ENCODE data around the gene MSH4.
"Not testable (repeated sequence)": the region's sequence is repeated elsewhere in the genome, so short reads cannot be mapped to it uniquely, and the experiment has no call there.

The MSH4 gene

DNA sequence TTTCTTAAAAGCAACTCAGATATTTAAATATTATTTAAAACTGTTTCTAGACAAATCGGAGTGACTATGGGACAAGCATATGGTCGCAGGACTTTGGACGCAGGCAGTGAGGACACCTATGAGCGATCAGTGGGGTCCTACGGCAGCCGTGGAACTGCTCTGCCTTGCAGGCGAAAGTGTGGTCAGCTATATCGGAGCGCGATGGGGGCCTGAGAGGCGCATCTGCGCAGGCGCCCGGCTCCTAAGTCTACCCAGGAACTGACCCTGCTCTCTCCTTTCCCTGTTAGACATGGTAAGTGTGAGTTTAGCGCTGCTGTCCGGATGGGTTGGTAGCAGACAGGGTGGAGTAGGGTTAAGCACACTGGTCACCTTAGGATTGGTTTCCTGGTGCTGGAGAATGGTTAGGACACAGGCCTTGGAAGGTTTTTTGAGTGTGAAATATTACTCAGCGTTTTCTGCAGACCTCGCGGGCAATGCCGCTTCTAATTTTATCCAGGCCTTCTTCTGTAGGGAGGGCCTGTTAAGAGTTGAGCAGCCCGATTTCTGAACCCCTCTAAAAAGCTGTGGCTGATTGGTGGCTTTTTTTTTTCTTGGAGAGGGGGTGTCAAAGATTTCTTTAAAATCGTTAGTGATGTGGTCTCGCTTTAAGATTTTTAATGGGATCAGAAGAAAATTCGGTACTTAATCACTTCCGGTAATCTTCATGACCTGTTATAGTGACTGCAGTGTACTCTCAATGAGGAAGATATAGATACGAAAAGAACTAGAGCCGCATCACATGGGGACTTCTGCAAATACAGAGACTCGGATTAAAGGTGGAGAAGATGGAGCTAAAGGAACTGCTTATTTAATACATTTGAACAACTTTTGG lies 10.5 kb upstream of the MSH4 start, which contains the start of gene RABGGTB:
Gene RABGGTB, plus strand, starts transcription at position 274 of the 871 bp plus-strand sequence. Its CDS starts 16 bp downstream, at position 290.
- Mint-ChIP-seq H3K4me3 (peak within 1 kb of the TSS; percentile 91), H3K4me1 (peaks cover 53% of the 10 kb centered on the region), H3K9me3 (peaks cover 2% of the 10 kb centered on the region), H3K36me3 (peaks cover 42% of the 10 kb centered on the region), H3K27me3 (peaks cover 2% of the 10 kb centered on the region), H3K27ac (peak within 1 kb of the TSS; percentile 94)
- CTCF ChIA-PET: interaction anchor here (0.6 kb wide), 2 partner anchors 17 to 33 kb away, joined by 3 to 5 read pairs; no protein-coding TSS in a partner anchor
- peak; percentile 94 for DNase-seq

DNA sequence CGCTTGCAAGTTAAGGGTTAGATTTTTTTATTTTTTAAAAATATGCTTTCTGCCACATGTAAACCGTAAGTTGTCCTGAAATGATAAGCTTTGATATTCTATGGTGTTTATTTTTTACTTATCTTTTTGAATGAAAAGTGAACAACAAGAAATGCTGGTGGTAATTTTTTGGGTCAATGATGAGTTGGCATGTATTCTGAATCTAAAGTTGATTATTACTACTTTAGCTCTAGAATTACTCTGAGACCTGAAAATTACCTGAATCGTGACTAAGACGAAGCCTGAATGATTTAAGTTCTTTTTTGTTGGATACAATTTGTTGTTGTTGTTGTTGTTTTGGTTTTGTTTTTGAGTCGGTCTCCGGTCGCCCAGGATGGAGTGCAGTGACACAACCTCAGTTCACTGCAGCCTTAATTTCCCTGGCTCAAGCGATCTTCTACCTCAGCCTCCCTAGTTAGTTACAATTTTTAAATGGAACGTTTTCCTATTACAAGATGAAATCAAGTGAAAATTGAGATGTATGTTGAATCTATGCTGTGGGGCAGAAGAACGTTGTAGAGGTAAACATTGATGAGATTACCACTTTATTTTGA lies 9.7 kb upstream of the MSH4 start:
- CTCF ChIA-PET: no interaction called here
- peak overlapping the region; percentile 91 for H3K4me3 Mint-ChIP-seq
- H3K27me3 Mint-ChIP-seq: no peaks in the 10 kb centered on the region
- H3K27ac Mint-ChIP-seq: peak overlapping the region; percentile 94
- H3K4me1 Mint-ChIP-seq: peaks cover 60% of the 10 kb centered on the region
- DNase-seq: no peak
- H3K9me3 Mint-ChIP-seq: peaks cover 2% of the 10 kb centered on the region
- peaks cover 49% of the 10 kb centered on the region for H3K36me3 Mint-ChIP-seq

DNA sequence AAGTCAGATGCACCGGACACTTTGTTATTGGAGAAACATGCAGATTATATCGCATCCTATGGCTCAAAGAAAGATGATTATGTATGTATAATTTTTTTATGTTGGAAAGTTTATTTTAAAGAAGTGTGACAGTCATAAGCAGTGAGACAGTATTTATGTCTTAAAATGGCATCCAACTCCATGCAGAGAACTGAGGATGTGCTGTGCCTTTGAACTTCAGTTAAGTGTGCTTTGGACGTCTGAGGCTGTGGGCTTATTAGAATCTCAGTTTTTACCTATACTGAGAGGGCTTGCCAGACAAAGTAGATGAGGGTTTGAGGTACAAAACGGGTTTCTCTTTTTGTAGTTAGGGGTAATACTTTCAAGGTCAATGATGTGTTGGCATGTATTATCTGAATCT lies 9.2 kb upstream of the MSH4 start:
- Mint-ChIP-seq H3K4me3 (peak overlapping the region; percentile 91), H3K36me3 (peaks cover 53% of the 10 kb centered on the region), H3K9me3 (peaks cover 2% of the 10 kb centered on the region), H3K27ac (peak overlapping the region; percentile 94), H3K27me3 (no peaks in the 10 kb centered on the region), H3K4me1 (peaks cover 62% of the 10 kb centered on the region)
- CTCF ChIA-PET: no interaction called here
- DNase-seq: no peak

DNA sequence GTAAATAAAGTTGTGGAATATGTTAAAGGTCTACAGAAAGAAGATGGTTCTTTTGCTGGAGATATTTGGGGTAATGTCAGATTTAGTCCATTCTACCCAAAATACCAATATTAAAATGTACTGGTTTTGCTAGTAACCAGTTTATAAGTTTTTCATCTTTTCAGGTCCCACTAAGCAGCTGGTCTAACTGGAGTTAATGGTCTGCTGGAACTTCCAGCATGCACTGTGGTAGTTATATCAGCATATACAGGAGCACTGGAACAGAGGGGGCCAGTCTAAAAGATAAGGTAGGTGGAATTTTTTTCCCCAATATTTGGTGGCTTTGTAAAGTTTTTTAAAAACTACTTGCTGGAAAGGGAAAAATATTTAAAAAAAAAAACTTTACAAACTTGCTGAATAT lies 6.7 kb upstream of the MSH4 start:
- H3K4me1 Mint-ChIP-seq: peaks cover 60% of the 10 kb centered on the region
- no peak overlapping the region for H3K27ac Mint-ChIP-seq
- no peak overlapping the region for H3K4me3 Mint-ChIP-seq
- peaks cover 71% of the 10 kb centered on the region for H3K36me3 Mint-ChIP-seq
- H3K9me3 Mint-ChIP-seq: no peaks in the 10 kb centered on the region
- CTCF ChIA-PET: no interaction called here
- no peaks in the 10 kb centered on the region for H3K27me3 Mint-ChIP-seq
- no peak for DNase-seq

DNA sequence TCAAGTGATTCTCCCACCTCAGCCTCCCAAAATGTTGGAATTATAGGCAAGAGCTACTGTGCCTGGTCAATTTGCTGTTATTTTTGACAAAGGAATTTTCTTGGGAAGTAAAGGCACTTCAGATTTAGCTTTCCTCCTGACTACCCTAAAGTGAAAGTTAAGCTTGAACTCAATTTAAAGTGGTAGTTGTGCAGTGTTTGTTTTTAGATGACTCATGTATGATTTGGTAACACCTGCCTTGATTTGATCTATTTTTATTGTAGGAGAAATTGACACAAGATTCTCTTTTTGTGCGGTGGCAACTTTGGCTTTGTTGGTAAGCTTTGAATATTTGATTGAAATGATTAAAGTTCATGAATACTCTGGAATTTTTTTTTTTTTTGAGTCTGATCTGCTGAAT lies 5.7 kb upstream of the MSH4 start:
- Mint-ChIP-seq H3K27ac (peak overlapping the region; percentile 61), H3K4me3 (no peak overlapping the region), H3K36me3 (peaks cover 75% of the 10 kb centered on the region), H3K9me3 (no peaks in the 10 kb centered on the region), H3K4me1 (peaks cover 54% of the 10 kb centered on the region), H3K27me3 (no peaks in the 10 kb centered on the region)
- CTCF ChIA-PET: no interaction called here
- DNase-seq: no peak

DNA sequence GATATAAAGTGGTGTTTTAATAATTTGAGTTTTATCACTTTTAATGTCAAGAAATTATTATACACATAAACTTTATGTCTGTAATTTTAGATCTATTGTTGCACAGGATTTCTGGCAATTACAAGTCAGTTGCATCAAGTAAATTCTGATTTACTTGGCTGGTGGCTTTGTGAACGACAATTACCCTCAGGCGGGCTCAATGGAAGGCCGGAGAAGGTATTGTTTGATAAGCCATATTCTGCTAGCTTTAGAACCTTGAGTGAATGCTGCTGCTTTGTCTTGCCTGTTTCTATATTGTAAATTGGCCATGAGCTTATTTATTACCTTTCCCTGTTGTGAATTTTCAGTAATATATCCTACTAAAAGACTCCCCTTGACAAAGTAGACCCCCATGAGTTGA lies 4.6 kb upstream of the MSH4 start:
- Mint-ChIP-seq H3K27me3 (no peaks in the 10 kb centered on the region), H3K4me1 (peaks cover 51% of the 10 kb centered on the region), H3K27ac (no peak overlapping the region), H3K4me3 (no peak overlapping the region), H3K36me3 (peaks cover 77% of the 10 kb centered on the region), H3K9me3 (no peaks in the 10 kb centered on the region)
- DNase-seq: no peak
- CTCF ChIA-PET: interaction anchor here (0.6 kb wide), 1 partner anchor 68 kb away, joined by 3 read pairs; no protein-coding TSS in a partner anchor

DNA sequence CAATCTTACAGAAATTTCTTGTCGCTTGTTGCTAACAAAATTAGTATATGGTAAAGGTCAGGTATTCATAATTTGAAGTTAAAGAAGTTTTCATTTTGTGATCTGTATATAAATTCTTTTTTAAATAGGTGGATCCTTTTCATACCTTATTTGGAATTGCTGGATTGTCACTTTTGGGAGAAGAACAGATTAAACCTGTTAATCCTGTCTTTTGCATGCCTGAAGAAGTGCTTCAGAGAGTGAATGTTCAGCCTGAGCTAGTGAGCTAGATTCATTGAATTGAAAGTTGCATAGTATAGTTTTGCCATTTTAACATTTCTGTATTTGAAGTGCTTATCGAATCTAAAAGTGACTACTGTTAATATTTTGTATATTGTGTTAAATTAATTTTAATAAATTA lies 2.3 kb upstream of the MSH4 start:
- Mint-ChIP-seq H3K36me3 (peaks cover 64% of the 10 kb centered on the region), H3K27me3 (no peaks in the 10 kb centered on the region), H3K9me3 (no peaks in the 10 kb centered on the region), H3K4me3 (no peak overlapping the region), H3K27ac (no peak overlapping the region), H3K4me1 (peaks cover 30% of the 10 kb centered on the region)
- CTCF ChIA-PET: no interaction called here
- DNase-seq: no peak

DNA sequence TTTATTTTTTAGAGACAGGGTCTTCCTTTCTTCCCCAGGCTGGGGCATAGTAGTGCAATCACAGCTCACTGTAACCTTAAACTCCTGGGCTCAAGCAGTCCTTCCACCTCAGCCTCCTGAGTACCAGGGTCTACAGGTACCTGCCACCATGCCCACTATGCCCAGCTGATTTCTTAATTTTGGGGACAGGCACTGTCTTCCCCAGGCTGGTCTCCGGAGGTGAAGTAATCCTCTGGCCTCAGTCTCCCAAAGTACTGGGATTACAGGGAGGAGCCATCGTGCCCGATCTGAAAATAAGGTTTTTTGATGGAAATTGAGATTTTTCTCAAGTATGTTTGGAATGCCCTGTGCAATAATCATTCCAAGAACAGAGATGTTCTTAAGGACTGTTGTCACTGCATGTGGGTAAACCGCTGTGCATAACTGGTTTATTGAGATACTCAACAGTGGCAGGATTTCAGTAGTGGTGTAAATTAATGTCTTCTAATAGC lies 934 bp upstream of the MSH4 start:
- Mint-ChIP-seq H3K4me3 (no peak overlapping the region), H3K4me1 (peaks cover 16% of the 10 kb centered on the region), H3K36me3 (peaks cover 53% of the 10 kb centered on the region), H3K27me3 (no peaks in the 10 kb centered on the region), H3K27ac (no peak overlapping the region), H3K9me3 (no peaks in the 10 kb centered on the region)
- CTCF ChIA-PET: interaction anchor here (0.6 kb wide), 1 partner anchor 26 kb away, joined by 3 read pairs; no protein-coding TSS in a partner anchor
- no peak for DNase-seq

DNA sequence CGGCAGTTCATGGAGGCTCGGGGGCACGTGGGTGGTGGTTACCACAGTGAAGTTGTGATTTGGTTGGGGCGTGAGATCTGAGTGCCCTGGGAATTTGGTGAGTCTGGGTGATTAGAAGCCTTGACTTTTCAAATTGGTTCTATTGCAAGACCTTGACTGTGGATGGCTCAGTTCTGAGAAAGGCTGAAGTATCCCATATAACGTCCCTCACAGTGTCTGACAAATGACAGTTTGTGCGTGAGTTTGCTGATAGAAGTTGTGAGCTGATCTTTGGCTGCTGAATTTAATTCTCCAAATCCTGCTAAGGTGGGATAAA lies 549 bp downstream of the MSH4 start:
- peaks cover 41% of the 10 kb centered on the region for H3K36me3 Mint-ChIP-seq
- H3K27ac Mint-ChIP-seq: no peak overlapping the region

DNA sequence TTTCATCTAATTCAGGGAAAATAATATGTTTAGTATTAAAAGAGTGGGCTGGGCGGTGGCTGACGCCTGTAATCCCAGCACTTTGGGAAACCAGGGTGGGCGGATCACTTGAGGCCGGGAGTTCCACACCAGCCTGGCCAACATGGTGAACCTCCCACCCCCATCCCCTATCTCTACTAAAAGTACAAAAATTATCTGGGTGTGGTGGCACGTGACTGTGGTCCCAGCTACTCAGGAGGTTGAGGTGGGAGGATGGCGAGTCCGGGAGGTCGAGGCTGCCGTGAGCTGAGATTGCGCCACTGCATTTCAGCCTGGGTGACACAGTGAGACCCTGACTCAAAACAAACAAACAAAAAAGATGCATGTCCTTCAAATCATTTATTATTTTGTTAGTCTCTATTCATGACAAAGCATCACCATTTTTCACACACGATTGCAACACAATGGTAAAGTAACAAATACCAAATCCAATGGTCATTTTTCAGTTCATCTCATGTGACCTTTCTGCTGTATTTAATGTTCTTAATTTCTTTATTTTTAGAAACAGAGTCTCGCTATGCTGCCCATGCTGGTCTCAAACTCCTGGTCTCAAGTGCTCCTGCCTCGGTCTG lies 1.0 kb downstream of the MSH4 start:
- DNase-seq: no peak
- no peaks in the 10 kb centered on the region for H3K27me3 Mint-ChIP-seq
- peaks cover 38% of the 10 kb centered on the region for H3K36me3 Mint-ChIP-seq
- H3K4me1 Mint-ChIP-seq: peaks cover 3% of the 10 kb centered on the region
- no peak overlapping the region for H3K27ac Mint-ChIP-seq
- no peak overlapping the region for H3K4me3 Mint-ChIP-seq
- CTCF ChIA-PET: no interaction called here
- no peaks in the 10 kb centered on the region for H3K9me3 Mint-ChIP-seq

More for the DNA sequence above, 549 bp downstream of the MSH4 start:
- CTCF ChIA-PET: no interaction called here
- DNase-seq: no peak
- H3K9me3 Mint-ChIP-seq: no peaks in the 10 kb centered on the region
- H3K4me3 Mint-ChIP-seq: no peak overlapping the region
- H3K4me1 Mint-ChIP-seq: peaks cover 4% of the 10 kb centered on the region
- no peaks in the 10 kb centered on the region for H3K27me3 Mint-ChIP-seq

DNA sequence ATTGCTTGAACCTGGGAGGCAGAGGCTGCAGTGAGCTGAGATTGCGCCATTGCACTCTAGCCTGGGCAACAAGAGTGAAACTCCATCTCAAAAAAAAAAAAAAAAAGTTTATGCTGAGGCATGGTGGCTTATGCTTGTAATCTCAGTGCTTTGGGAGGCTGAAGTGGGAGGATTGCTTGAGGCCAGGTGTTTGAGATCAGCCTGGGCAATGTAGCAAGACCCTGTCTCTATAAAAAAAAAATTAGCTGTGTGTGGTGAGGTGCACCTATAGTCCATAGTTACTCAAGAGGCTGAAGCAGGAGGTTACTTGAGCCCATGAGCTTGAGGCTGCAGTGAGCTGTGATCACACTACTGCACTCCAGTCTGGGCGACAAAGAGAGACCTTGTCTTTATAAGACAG lies 4.8 kb downstream of the MSH4 start:
- H3K9me3 Mint-ChIP-seq, H3K4me3 Mint-ChIP-seq, H3K27me3 Mint-ChIP-seq, DNase-seq, H3K27ac Mint-ChIP-seq, CTCF ChIA-PET, H3K4me1 Mint-ChIP-seq: not testable (repeated sequence)
- peaks cover 11% of the 10 kb centered on the region for H3K36me3 Mint-ChIP-seq

DNA sequence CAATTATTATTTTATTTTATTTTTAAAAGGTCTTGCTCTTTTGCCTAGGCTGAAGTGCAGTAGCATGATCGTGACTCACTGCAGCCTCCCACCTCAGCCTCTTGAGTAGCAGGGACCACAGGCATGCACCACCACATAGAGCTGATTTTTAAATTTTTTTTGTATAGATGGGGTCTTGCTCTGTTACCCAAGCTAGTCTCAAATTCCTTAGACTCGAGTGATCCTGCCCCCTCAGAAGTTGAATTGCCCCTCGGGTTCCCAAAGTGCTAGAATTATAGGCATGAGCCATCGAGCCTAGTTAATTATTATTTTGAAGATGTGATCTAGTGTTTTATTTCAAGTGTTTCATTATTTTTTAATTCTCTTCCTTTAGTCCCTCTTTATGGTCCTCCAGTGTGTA lies 12.2 kb downstream of the MSH4 start:
- DNase-seq: no peak
- Mint-ChIP-seq H3K4me3 (no peak overlapping the region), H3K36me3 (no peaks in the 10 kb centered on the region), H3K9me3 (no peaks in the 10 kb centered on the region), H3K27ac (no peak overlapping the region), H3K4me1 (no peaks in the 10 kb centered on the region), H3K27me3 (no peaks in the 10 kb centered on the region)
- CTCF ChIA-PET: no interaction called here

DNA sequence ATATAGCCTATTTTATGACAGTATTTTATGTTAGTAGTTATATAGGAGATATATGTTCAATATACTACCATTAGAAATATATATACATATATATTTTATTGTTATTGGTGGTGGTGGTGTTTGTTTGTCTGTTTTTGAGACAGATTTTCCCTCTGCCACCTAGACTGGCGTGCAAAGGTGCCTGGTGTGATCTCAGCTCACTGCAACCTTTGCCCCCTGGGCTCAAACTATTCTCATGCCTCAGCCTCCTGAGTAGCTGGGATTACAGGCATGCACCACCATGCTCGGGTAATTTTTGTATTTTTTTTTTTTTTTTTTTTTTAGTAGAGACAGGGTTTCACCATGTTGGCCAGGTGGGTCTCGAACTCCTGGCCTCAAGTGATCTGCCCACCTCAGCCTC lies 13.4 kb downstream of the MSH4 start:
- H3K4me1 Mint-ChIP-seq, H3K4me3 Mint-ChIP-seq, H3K36me3 Mint-ChIP-seq, DNase-seq, H3K27me3 Mint-ChIP-seq, CTCF ChIA-PET, H3K9me3 Mint-ChIP-seq, H3K27ac Mint-ChIP-seq: not testable (repeated sequence)

DNA sequence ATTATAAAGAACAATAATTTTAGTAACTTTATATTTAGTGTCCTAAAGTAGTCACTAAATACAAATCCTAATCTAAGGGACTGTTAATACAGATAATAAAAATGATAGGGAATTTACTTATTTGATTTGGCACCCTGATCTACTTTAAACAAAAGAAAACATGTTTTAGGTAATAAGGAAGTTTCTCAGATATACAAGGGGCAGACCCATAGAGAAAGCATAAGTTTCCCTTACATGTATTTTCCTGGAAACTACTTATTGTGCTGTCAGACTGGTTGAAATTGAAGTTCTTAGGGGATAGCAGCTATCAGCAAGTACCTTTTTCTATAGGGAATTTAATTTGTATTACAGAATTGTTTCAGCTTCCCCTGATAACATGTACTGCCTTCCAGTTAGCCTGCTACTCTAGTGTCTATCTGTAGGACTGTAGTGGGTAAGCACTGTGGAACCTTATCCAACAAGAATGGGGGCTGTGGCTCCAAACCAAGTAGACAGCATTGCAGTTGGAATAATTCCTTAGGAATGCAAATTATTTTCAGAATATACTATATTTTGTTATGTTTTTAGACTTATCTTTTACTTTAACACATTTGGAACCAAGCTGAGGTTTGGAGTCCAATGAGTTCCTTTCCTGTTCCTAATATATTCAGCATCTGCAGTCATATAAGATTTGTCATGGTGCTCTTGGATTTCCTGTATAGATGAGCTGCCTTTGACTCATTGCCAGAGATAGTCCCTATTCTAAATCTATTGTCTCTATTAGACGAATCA lies 14.7 kb downstream of the MSH4 start:
- H3K27me3 Mint-ChIP-seq: no peaks in the 10 kb centered on the region
- no peaks in the 10 kb centered on the region for H3K36me3 Mint-ChIP-seq
- H3K4me1 Mint-ChIP-seq: no peaks in the 10 kb centered on the region
- no peak overlapping the region for H3K27ac Mint-ChIP-seq
- no peaks in the 10 kb centered on the region for H3K9me3 Mint-ChIP-seq
- CTCF ChIA-PET: no interaction called here
- H3K4me3 Mint-ChIP-seq: no peak overlapping the region
- DNase-seq: no peak

Measured in activated naive CD4-positive, alpha-beta T cell treated with anti-CD3 and anti-CD28 coated beads, Interleukin-2, amount 10 ng/mL, durations not matched to agents 7 days and 5 days (primary cell).